Right atrium auricular region (tissue), 2 donors: ENCODE data around the gene ATP13A4. TPM values are rescaled to one million over a fixed set of nuclear protein-coding genes. Genes with fewer than 3 reads are reported as not detected.

Source experiments
- DNase-seq: peaks from one replicate; pipeline ENCODE4 v3.0.0-alpha.2; 2019; ENCODE audit warnings: low spot score
- H3K27ac ChIP-seq, 2 donors: fragments of 200-600 bp; sonication (generic); 1 replicate in 1 of 2; 2 replicates in 1 of 2; pipeline ENCODE4 v1.5.1; 2016 to 2019
- H3K27me3 ChIP-seq, 2 donors: fragments of 200-600 bp; sonication (generic); one replicate each; pipeline versions ENCODE4 v1.5.1 to v1.6.0; 2017 to 2019
- H3K36me3 ChIP-seq: fragments of 200-600 bp; sonication (generic); one replicate; pipeline ENCODE4 v1.5.1; 2016
- H3K4me1 ChIP-seq, 2 donors: fragments of 200-600 bp; sonication (generic); one replicate each; pipeline versions ENCODE4 v1.5.1 to v1.6.0; 2017 to 2019
- H3K4me3 ChIP-seq, 2 donors: fragments of 200-600 bp; sonication (generic); 1 replicate in 1 of 2; 2 replicates in 1 of 2; pipeline ENCODE4 v1.5.1; 2017 to 2019; ENCODE audit warnings: mild to moderate bottlenecking in 1 of 2, moderate library complexity in 1 of 2
- H3K9me3 ChIP-seq, 2 donors: fragments of 200-600 bp; sonication (generic); one replicate each; pipeline ENCODE4 v1.5.1; 2019
- total RNA-seq, 2 donors: library from RNA; depleted of rRNA; stranded (reverse); fragments of >200 nt; gene quantifications; one replicate each; pipeline ENCODE4 v1.1.0, GENCODE V29; 2016
- TF ChIP-seq, protein P1 (sequence below), 2 donors: fragments of 200-600 bp; sonication (generic); IDR thresholded peaks; one replicate each; pipeline ENCODE4 v1.5.1; 2019; ENCODE audit warnings: antibody characterized with exemption in 2 of 2

Gene ATP13A4
- total RNA-seq, 2 donors from 2014 or later: not detected

DNA sequence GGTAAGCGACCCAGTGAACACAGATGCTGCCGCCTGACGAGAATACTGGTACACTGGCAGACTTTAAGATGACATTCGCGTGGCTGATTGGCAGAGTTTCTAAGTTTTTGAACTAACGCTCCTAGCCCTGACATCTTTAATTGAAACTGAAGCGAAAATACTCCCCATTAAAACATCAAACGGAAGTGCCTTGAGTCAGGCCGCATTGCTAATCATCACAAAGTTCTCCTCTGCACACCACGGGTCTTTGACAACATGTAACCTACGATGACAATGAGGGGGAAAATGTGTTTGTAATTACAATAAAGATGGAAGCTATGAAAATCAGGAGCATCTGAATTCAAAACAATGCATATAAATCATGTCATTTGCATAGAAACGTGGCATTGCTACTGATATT, 44.5 kb downstream of the ATP13A4 start:
- no peak overlapping the region for H3K4me3 ChIP-seq
- no peaks in the 10 kb centered on the region for H3K4me1 ChIP-seq
- no peaks in the 10 kb centered on the region for H3K27me3 ChIP-seq
- H3K9me3 ChIP-seq: no peaks in the 10 kb centered on the region
- no peak overlapping the region for H3K27ac ChIP-seq
- TF ChIP-seq, protein P1, sequence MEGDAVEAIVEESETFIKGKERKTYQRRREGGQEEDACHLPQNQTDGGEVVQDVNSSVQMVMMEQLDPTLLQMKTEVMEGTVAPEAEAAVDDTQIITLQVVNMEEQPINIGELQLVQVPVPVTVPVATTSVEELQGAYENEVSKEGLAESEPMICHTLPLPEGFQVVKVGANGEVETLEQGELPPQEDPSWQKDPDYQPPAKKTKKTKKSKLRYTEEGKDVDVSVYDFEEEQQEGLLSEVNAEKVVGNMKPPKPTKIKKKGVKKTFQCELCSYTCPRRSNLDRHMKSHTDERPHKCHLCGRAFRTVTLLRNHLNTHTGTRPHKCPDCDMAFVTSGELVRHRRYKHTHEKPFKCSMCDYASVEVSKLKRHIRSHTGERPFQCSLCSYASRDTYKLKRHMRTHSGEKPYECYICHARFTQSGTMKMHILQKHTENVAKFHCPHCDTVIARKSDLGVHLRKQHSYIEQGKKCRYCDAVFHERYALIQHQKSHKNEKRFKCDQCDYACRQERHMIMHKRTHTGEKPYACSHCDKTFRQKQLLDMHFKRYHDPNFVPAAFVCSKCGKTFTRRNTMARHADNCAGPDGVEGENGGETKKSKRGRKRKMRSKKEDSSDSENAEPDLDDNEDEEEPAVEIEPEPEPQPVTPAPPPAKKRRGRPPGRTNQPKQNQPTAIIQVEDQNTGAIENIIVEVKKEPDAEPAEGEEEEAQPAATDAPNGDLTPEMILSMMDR (IDR thresholded peaks at IDR 0.05): no peak
- no peak for DNase-seq
- no peaks in the 10 kb centered on the region for H3K36me3 ChIP-seq

DNA sequence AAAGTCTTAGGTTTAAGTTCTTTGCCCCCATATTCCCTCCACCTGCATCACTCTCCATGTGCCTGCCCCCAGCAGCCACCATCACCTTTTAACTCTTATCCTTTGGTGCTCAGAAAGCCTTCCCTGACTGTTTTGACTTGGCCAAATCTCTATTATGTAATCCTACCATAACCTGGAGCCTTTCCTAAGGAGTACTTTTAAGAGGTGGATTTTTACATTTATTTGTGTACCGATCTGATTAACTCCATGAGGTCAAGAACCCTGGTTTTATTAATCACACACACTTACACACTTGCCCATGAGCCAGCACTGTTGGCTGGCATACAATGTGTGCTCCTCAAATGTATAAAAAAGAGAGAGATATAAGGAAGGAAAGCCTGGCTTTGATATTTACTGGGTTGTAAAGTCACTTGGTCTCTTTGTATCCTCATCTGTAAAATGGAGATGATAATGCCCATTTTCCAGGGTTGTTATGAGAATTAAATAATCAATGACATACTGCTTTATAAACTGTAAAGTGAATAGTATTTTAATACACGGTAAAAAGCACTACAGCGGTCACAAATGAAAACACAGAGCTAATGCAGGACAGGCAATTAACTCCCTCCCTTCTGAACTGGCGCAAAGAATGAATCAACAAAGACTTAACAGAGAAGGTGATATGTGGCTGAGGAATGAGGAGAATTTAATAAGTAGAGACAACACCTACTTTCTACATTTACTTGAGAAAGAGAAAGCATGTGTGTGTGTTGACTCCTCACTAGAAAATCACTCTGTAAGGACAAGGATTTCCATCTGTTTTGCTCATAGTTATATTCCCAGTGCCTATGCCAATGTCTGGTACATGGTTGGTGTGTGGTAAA, 45.4 kb downstream of the ATP13A4 start:
- TF ChIP-seq, protein P1 (IDR thresholded peaks at IDR 0.05): no peak
- Histone ChIP-seq H3K9me3 (no peaks in the 10 kb centered on the region), H3K27ac (no peak overlapping the region), H3K4me3 (no peak overlapping the region), H3K36me3 (no peaks in the 10 kb centered on the region), H3K27me3 (no peaks in the 10 kb centered on the region), H3K4me1 (no peaks in the 10 kb centered on the region)
- no peak for DNase-seq

DNA sequence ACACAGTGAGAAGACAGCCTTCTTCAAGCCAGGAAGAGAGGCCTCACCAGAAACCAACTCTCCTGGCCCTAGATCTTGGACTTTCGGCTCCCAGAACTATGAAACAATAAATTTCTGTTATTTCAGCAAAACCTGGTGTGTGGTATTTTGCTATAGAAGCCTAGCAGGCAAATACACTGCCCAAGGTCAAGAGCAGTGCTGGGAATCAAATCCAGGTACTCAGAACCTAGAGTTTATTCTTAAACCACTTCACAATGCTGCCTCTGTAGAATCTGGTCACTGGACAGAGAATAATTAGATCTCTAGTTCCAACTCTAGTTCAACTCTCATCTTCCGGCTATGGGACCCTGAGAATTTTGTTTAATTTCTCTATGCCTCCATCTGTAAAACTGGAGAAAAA, 46.6 kb downstream of the ATP13A4 start:
- H3K27me3 ChIP-seq: no peaks in the 10 kb centered on the region
- no peaks in the 10 kb centered on the region for H3K4me1 ChIP-seq
- H3K4me3 ChIP-seq: no peak overlapping the region
- TF ChIP-seq, protein P1 (IDR thresholded peaks at IDR 0.05): no peak
- no peaks in the 10 kb centered on the region for H3K36me3 ChIP-seq
- no peaks in the 10 kb centered on the region for H3K9me3 ChIP-seq
- no peak overlapping the region for H3K27ac ChIP-seq
- DNase-seq: no peak

DNA sequence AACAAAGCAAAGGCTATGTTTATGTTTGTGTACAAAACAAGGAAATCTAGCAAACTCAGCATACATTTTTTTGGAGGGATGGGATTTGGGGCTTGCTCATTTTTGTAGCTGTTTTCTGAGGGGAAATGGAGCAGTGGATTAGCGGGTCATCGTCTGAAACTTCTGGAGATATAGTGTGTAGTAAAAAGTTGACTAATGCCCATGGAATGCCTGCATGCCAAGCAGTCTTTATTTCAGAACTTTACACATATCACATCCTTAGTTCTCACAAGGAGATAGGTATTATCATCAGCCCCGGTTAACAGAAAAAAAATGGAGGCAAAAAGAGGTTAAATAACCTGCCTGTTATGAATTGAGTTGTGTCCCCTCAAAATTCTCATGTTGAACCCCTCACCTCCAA, 47.1 kb downstream of the ATP13A4 start:
- no peaks in the 10 kb centered on the region for H3K27me3 ChIP-seq
- no peaks in the 10 kb centered on the region for H3K36me3 ChIP-seq
- no peak overlapping the region for H3K4me3 ChIP-seq
- no peaks in the 10 kb centered on the region for H3K9me3 ChIP-seq
- H3K4me1 ChIP-seq: no peaks in the 10 kb centered on the region
- H3K27ac ChIP-seq: no peak overlapping the region
- no peak for DNase-seq
- TF ChIP-seq, protein P1 (IDR thresholded peaks at IDR 0.05): no peak

DNA sequence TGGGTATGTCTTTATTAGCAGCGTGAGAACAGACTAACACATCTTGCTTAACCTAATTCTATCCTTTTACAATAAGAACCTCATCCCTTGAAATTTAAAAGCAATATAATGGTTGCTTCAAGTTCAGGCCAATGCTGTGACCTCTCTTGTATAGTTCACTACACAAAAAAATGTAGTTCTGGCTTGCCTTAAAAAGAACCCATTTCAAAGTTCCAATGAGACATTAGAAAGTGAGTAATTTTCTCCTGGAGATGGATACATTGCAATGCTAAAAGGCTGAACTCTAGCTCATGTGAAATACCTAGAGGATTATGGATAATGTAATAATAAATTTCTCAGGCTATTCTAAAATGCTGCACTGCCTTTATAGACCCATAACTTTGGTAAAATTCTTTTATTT, 47.8 kb downstream of the ATP13A4 start:
- Histone ChIP-seq H3K4me1 (no peaks in the 10 kb centered on the region), H3K36me3 (no peaks in the 10 kb centered on the region), H3K4me3 (no peak overlapping the region), H3K27ac (no peak overlapping the region), H3K9me3 (no peaks in the 10 kb centered on the region), H3K27me3 (no peaks in the 10 kb centered on the region)
- DNase-seq: no peak
- TF ChIP-seq, protein P1 (IDR thresholded peaks at IDR 0.05): no peak

DNA sequence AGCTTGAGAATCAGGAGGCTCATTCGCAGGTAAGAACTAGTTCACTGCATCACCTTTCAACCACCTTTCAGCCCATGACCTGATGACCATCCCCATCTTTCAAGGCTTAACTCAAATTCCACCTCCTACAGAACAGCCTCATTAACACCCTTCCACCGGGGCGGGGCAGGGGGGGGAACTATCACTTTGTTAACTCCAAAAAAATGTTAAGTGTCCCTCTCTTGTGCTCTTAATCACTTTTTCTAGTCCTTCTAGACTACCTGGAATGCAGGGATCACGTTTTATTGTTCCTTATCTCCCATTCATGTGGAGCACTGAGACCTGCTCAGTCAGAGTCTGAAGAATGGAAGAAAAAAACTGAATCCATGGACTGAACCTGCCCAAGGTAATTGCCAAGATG, 51.8 kb downstream of the ATP13A4 start:
- Histone ChIP-seq H3K4me1 (no peaks in the 10 kb centered on the region), H3K9me3 (no peaks in the 10 kb centered on the region), H3K36me3 (no peaks in the 10 kb centered on the region), H3K27ac (no peak overlapping the region), H3K27me3 (no peaks in the 10 kb centered on the region), H3K4me3 (no peak overlapping the region)
- TF ChIP-seq, protein P1 (IDR thresholded peaks at IDR 0.05): no peak
- DNase-seq: no peak
